ENCODE data around the gene C17orf114.
A peak's percentile ranks its signal among the peaks of the same experiment; 100 is the strongest.

Gene C17orf114

GRCh38 chr17:4802228-4802627, at the start of gene C17orf114:
Gene C17orf114 (minus strand): TSS chr17:4802328.
- DNase-seq (no peak), ATAC-seq (replicated peaks in 1 of 2) (no peak)
- H3K36me3 Mint-ChIP-seq (ENCODE audit: insufficient read depth in 2 of 2) = peaks cover 0 to 2% of the 10 kb centered on the region in 2 donors
- no peaks in the 10 kb centered on the region for H3K9me3 Mint-ChIP-seq
- no peak within 1 kb of the TSS for H3K27ac Mint-ChIP-seq
- H3K4me1 Mint-ChIP-seq (ENCODE audit: low read depth) = peaks cover 11% of the 10 kb centered on the region
- H3K4me3 Mint-ChIP-seq = no peak within 1 kb of the TSS
- no peaks in the 10 kb centered on the region for H3K27me3 Mint-ChIP-seq (ENCODE audit: low read depth)

GRCh38 chr17:4851084-4851483, 49.0 kb upstream of the C17orf114 start:
- H3K4me1 Mint-ChIP-seq (ENCODE audit: low read depth) = peaks cover 25% of the 10 kb centered on the region
- ATAC-seq (replicated peaks in 1 of 2) (no peak), DNase-seq (no peak)
- H3K36me3 Mint-ChIP-seq (ENCODE audit: insufficient read depth in 2 of 2) = peaks cover 3 to 6% of the 10 kb centered on the region in 2 donors
- no peaks in the 10 kb centered on the region for H3K9me3 Mint-ChIP-seq
- H3K27me3 Mint-ChIP-seq (ENCODE audit: low read depth) = no peaks in the 10 kb centered on the region
- H3K27ac Mint-ChIP-seq = peak overlapping the region; percentile 55
- H3K4me3 Mint-ChIP-seq = no peak overlapping the region

- Mint-ChIP-seq H3K9me3 (no peaks in the 10 kb centered on the region), H3K4me1 (ENCODE audit: low read depth) (peaks cover 23% of the 10 kb centered on the region), H3K36me3 (ENCODE audit: insufficient read depth in 2 of 2) (peaks cover 3 to 5% of the 10 kb centered on the region in 2 donors), H3K27me3 (ENCODE audit: low read depth) (no peaks in the 10 kb centered on the region), H3K4me3 (no peak overlapping the region), H3K27ac (no peak overlapping the region)
- ATAC-seq (replicated peaks in 1 of 2) (no peak), DNase-seq (no peak)
Measured at GRCh38 chr17:4850246-4850645, 48.1 kb upstream of the C17orf114 start.

GRCh38 chr17:4849011-4849536, 46.9 kb upstream of the C17orf114 start:
- DNase-seq = no peak
- Mint-ChIP-seq H3K9me3 (no peaks in the 10 kb centered on the region), H3K4me1 (ENCODE audit: low read depth) (peaks cover 16% of the 10 kb centered on the region), H3K36me3 (ENCODE audit: insufficient read depth in 2 of 2) (peaks cover 2 to 3% of the 10 kb centered on the region in 2 donors), H3K4me3 (no peak overlapping the region), H3K27ac (no peak overlapping the region), H3K27me3 (ENCODE audit: low read depth) (no peaks in the 10 kb centered on the region)
- ATAC-seq (replicated peaks in 1 of 2) = no peak

- DNase-seq (no peak), ATAC-seq (replicated peaks in 1 of 2) (no peak)
- Mint-ChIP-seq H3K9me3 (no peaks in the 10 kb centered on the region), H3K4me3 (no peak overlapping the region), H3K27ac (no peak overlapping the region), H3K27me3 (ENCODE audit: low read depth) (no peaks in the 10 kb centered on the region), H3K36me3 (ENCODE audit: insufficient read depth in 2 of 2) (no peaks in the 10 kb centered on the region), H3K4me1 (ENCODE audit: low read depth) (peaks cover 17% of the 10 kb centered on the region)
Measured at GRCh38 chr17:4846635-4847390, 44.7 kb upstream of the C17orf114 start.

- no peak for DNase-seq
- Mint-ChIP-seq H3K27me3 (ENCODE audit: low read depth) (no peaks in the 10 kb centered on the region), H3K9me3 (no peaks in the 10 kb centered on the region), H3K36me3 (ENCODE audit: insufficient read depth in 2 of 2) (no peaks in the 10 kb centered on the region), H3K4me3 (no peak overlapping the region), H3K27ac (no peak overlapping the region), H3K4me1 (ENCODE audit: low read depth) (peaks cover 28% of the 10 kb centered on the region)
- no peak for ATAC-seq (replicated peaks in 1 of 2)
Measured at GRCh38 chr17:4845118-4845517, 43.0 kb upstream of the C17orf114 start.

- H3K4me3 Mint-ChIP-seq = no peak overlapping the region
- DNase-seq = no peak
- H3K4me1 Mint-ChIP-seq (ENCODE audit: low read depth) = peaks cover 40% of the 10 kb centered on the region
- H3K36me3 Mint-ChIP-seq (ENCODE audit: insufficient read depth in 2 of 2) = no peaks in the 10 kb centered on the region
- no peak for ATAC-seq (replicated peaks in 1 of 2)
- no peak overlapping the region for H3K27ac Mint-ChIP-seq
- no peaks in the 10 kb centered on the region for H3K9me3 Mint-ChIP-seq
- H3K27me3 Mint-ChIP-seq (ENCODE audit: low read depth) = no peaks in the 10 kb centered on the region
Measured at GRCh38 chr17:4843321-4844000, 41.3 kb upstream of the C17orf114 start.

GRCh38 chr17:4842376-4842775, 40.2 kb upstream of the C17orf114 start:
- no peak overlapping the region for H3K27ac Mint-ChIP-seq
- no peak overlapping the region for H3K4me3 Mint-ChIP-seq
- no peaks in the 10 kb centered on the region for H3K36me3 Mint-ChIP-seq (ENCODE audit: insufficient read depth in 2 of 2)
- ATAC-seq (replicated peaks in 1 of 2) (no peak), DNase-seq (no peak)
- H3K4me1 Mint-ChIP-seq (ENCODE audit: low read depth) = peaks cover 47% of the 10 kb centered on the region
- H3K9me3 Mint-ChIP-seq = no peaks in the 10 kb centered on the region
- H3K27me3 Mint-ChIP-seq (ENCODE audit: low read depth) = no peaks in the 10 kb centered on the region

- no peaks in the 10 kb centered on the region for H3K9me3 Mint-ChIP-seq
- peaks cover 54% of the 10 kb centered on the region for H3K4me1 Mint-ChIP-seq (ENCODE audit: low read depth)
- DNase-seq = peak; percentile 30 to 57
- H3K4me3 Mint-ChIP-seq = peak overlapping the region; percentile 63 to 77
- no peaks in the 10 kb centered on the region for H3K36me3 Mint-ChIP-seq (ENCODE audit: insufficient read depth in 2 of 2)
- H3K27ac Mint-ChIP-seq = peak overlapping the region; percentile 21
- peak; percentile 90 to 95 for ATAC-seq (replicated peaks in 1 of 2)
- no peaks in the 10 kb centered on the region for H3K27me3 Mint-ChIP-seq (ENCODE audit: low read depth)
Measured at GRCh38 chr17:4840893-4841242, 38.7 kb upstream of the C17orf114 start.

- DNase-seq (no peak), ATAC-seq (replicated peaks in 1 of 2) (peak; percentile 25 to 29)
- Mint-ChIP-seq H3K9me3 (no peaks in the 10 kb centered on the region), H3K36me3 (ENCODE audit: insufficient read depth in 2 of 2) (no peaks in the 10 kb centered on the region), H3K4me1 (ENCODE audit: low read depth) (peaks cover 58% of the 10 kb centered on the region), H3K27me3 (ENCODE audit: low read depth) (no peaks in the 10 kb centered on the region), H3K27ac (peak overlapping the region; percentile 21), H3K4me3 (peak overlapping the region; percentile 63 to 77)
Measured at GRCh38 chr17:4839965-4840892, 38.1 kb upstream of the C17orf114 start.

GRCh38 chr17:4839221-4839620, 37.1 kb upstream of the C17orf114 start:
- no peaks in the 10 kb centered on the region for H3K9me3 Mint-ChIP-seq
- peak in 1 of 2 donors; percentile 24 for ATAC-seq (replicated peaks in 1 of 2)
- DNase-seq = no peak
- H3K4me3 Mint-ChIP-seq = peak overlapping the region; percentile 13 to 33
- no peak overlapping the region for H3K27ac Mint-ChIP-seq
- H3K4me1 Mint-ChIP-seq (ENCODE audit: low read depth) = peaks cover 68% of the 10 kb centered on the region
- no peaks in the 10 kb centered on the region for H3K27me3 Mint-ChIP-seq (ENCODE audit: low read depth)
- no peaks in the 10 kb centered on the region for H3K36me3 Mint-ChIP-seq (ENCODE audit: insufficient read depth in 2 of 2)

- no peaks in the 10 kb centered on the region for H3K9me3 Mint-ChIP-seq
- H3K27me3 Mint-ChIP-seq (ENCODE audit: low read depth) = no peaks in the 10 kb centered on the region
- DNase-seq (no peak), ATAC-seq (replicated peaks in 1 of 2) (no peak)
- peaks cover 0 to 2% of the 10 kb centered on the region in 2 donors for H3K36me3 Mint-ChIP-seq (ENCODE audit: insufficient read depth in 2 of 2)
- H3K4me3 Mint-ChIP-seq = no peak overlapping the region
- no peak overlapping the region for H3K27ac Mint-ChIP-seq
- H3K4me1 Mint-ChIP-seq (ENCODE audit: low read depth) = peaks cover 75% of the 10 kb centered on the region
Measured at GRCh38 chr17:4838309-4838785, 36.2 kb upstream of the C17orf114 start.

Data from activated T-cell treated with anti-CD3 and anti-CD28 coated beads, Interleukin-2, amount 50 U/mL, for 72 hours (primary cell).